Gastrocnemius medialis (tissue), 4 donors: ENCODE measurements around the gene KRTAP9-7.

Source experiments
- CTCF ChIP-seq, 5 experiments: fragments of 450-650 bp in 3 of 5; fragments of 200-600 bp in 2 of 5; sonication (generic) in 2 of 5; IDR thresholded peaks in 4 of 5; conservative IDR thresholded peaks in 1 of 5; 1 replicate in 4 of 5; 2 replicates in 1 of 5; pipeline ENCODE4 v1.5.1; 2016 to 2019; ENCODE audit warnings: antibody characterized with exemption in 5 of 5, mild to moderate bottlenecking in 3 of 5, moderate library complexity in 3 of 5
- POLR2A ChIP-seq, 2 donors: fragments of 450-650 bp; IDR thresholded peaks; one replicate each; pipeline ENCODE4 v1.6.1; 2017; ENCODE audit warnings: antibody characterized with exemption in 2 of 2, mild to moderate bottlenecking in 2 of 2, moderate library complexity in 2 of 2

GRCh38 chr17:41298458-41299135 lies 23.1 kb downstream of the KRTAP9-7 start:
- TF ChIP-seq CTCF (IDR thresholded peaks at IDR 0.05 in 4 of 5, conservative IDR thresholded peaks at IDR 0.05 in 1 of 5) (no peak), POLR2A (IDR thresholded peaks at IDR 0.05) (no peak)
